Measurements from ENCODE around the gene ERGIC2. TPM values are rescaled to one million over a fixed set of nuclear protein-coding genes. Genes with fewer than 3 reads are reported as not detected.
A peak's percentile ranks its signal among the peaks of the same experiment; 100 is the strongest.

ERGIC2 gene
- total and polyA plus RNA-seq, 11 donors, result 45.5 to 134 (median 84.8) TPM

GRCh38 chr12:29316752-29317151 is 64.2 kb downstream of the ERGIC2 start:
- Histone ChIP-seq H3K27me3 (no peaks in the 10 kb centered on the region), H3K4me3 (peak overlapping the region in 8 of 12 donors; percentile 4 to 42 (median 31)), H3K36me3 (peaks cover 0 to 12% (median 2%) of the 10 kb centered on the region in 9 donors), H3K9me3 (no peaks in the 10 kb centered on the region), H3K27ac (peak overlapping the region; percentile 58 to 83 (median 72)), H3K4me1 (peaks cover 0 to 32% (median 9%) of the 10 kb centered on the region in 12 donors)
- ATAC-seq (peak; percentile 56 to 78 (median 74)), DNase-seq (peak; percentile 41 to 81 (median 65))
- 18 to 32% (median 22%) methylated on average over 4 of the region's 4 CpGs for WGBS, 4 donors
- intact Hi-C loops (cut with DNase I), result loop anchor here in 9 of 10 donors (2.0 to 10.0 kb wide), 4 partner anchors 162 to 244 kb away; no protein-coding TSS in a partner anchor
- TF ChIP-seq POLR2A (IDR thresholded peaks at IDR 0.05), result no peak
- TF ChIP-seq, protein P1, sequence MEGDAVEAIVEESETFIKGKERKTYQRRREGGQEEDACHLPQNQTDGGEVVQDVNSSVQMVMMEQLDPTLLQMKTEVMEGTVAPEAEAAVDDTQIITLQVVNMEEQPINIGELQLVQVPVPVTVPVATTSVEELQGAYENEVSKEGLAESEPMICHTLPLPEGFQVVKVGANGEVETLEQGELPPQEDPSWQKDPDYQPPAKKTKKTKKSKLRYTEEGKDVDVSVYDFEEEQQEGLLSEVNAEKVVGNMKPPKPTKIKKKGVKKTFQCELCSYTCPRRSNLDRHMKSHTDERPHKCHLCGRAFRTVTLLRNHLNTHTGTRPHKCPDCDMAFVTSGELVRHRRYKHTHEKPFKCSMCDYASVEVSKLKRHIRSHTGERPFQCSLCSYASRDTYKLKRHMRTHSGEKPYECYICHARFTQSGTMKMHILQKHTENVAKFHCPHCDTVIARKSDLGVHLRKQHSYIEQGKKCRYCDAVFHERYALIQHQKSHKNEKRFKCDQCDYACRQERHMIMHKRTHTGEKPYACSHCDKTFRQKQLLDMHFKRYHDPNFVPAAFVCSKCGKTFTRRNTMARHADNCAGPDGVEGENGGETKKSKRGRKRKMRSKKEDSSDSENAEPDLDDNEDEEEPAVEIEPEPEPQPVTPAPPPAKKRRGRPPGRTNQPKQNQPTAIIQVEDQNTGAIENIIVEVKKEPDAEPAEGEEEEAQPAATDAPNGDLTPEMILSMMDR (IDR thresholded peaks at IDR 0.05), result no peak

DNA sequence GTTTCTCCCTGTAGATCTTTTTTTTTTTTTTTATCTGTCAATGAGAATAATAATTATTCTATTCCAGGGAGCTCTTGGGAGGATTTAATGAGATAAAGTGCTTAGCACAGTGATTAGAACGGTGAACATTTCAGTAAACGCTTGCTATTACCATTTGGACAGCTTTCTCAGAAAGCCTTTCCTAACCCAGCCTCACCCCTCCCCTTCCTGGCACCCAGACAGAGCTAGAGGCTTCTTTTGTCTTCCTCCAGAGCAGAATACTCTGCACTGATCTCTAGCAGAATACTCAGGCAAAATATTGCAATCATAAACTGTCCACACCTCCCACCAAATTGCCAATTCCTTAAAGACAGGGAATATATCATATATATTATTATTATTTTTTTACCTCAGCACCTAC is 66.6 kb downstream of the ERGIC2 start:
- Histone ChIP-seq H3K9me3 (no peaks in the 10 kb centered on the region), H3K4me1 (peaks cover 0 to 28% (median 8%) of the 10 kb centered on the region in 12 donors), H3K27me3 (no peaks in the 10 kb centered on the region), H3K36me3 (peaks cover 0 to 6% (median 0%) of the 10 kb centered on the region in 9 donors), H3K4me3 (no peak overlapping the region), H3K27ac (peak overlapping the region in 8 of 12 donors; percentile 2 to 83 (median 54))
- TF ChIP-seq, protein P1 (IDR thresholded peaks at IDR 0.05), result no peak
- no peak for TF ChIP-seq POLR2A (IDR thresholded peaks at IDR 0.05)
- intact Hi-C loops (cut with DNase I), result loop anchor here in 1 of 10 donors (10.0 kb wide), 1 partner anchor 160 kb away; no protein-coding TSS in a partner anchor
- DNase-seq (no peak), ATAC-seq (no peak)
- 3 to 10% (median 7%) methylated on average over 2 of the region's 2 CpGs for WGBS, 4 donors

DNA sequence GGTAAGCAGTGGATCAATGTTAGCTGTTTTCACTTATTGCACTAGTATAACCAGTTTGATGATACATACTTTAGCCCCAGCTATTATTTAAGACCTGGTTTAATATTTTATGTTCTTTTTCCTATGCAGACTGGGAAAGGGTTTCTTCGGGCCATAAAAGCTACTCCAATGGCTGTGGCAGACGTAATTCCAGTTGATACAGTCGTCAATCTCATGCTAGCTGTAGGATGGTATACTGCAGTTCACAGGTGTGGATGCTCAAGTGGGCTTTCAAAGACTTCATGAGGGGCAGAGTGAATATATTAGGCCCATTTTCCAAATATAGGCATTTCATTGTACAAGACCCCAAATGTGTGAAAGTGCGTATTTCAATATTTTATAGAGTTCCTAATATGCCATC is 70.1 kb downstream of the ERGIC2 start:
- ATAC-seq (no peak), DNase-seq (no peak)
- intact Hi-C loops (cut with DNase I), result loop anchor here in 1 of 10 donors (10.0 kb wide), 1 partner anchor 156 kb away; no protein-coding TSS in a partner anchor
- Histone ChIP-seq H3K9me3 (no peaks in the 10 kb centered on the region), H3K27me3 (no peaks in the 10 kb centered on the region), H3K4me3 (no peak overlapping the region), H3K27ac (no peak overlapping the region), H3K4me1 (peaks cover 0 to 17% (median 0%) of the 10 kb centered on the region in 12 donors), H3K36me3 (peaks cover 0 to 11% (median 0%) of the 10 kb centered on the region in 9 donors)
- TF ChIP-seq, protein P1 (IDR thresholded peaks at IDR 0.05), result no peak
- no peak for TF ChIP-seq POLR2A (IDR thresholded peaks at IDR 0.05)
- WGBS, 4 donors, result 94 to 98% (median 97%) methylated on average over 4 of the region's 4 CpGs

GRCh38 chr12:29309320-29309902 is 71.6 kb downstream of the ERGIC2 start:
- Histone ChIP-seq H3K4me1 (peaks cover 0 to 6% (median 0%) of the 10 kb centered on the region in 12 donors), H3K4me3 (no peak overlapping the region), H3K36me3 (peaks cover 0 to 11% (median 0%) of the 10 kb centered on the region in 9 donors), H3K27ac (no peak overlapping the region), H3K27me3 (no peaks in the 10 kb centered on the region), H3K9me3 (no peaks in the 10 kb centered on the region)
- intact Hi-C loops (cut with DNase I), result no loop called here
- TF ChIP-seq POLR2A (IDR thresholded peaks at IDR 0.05), result no peak
- TF ChIP-seq, protein P1 (IDR thresholded peaks at IDR 0.05), result peak in 10 of 12 donors; percentile 13 to 51 (median 35)
- WGBS, 4 donors, result 61 to 91% (median 86%) methylated on average over 4 of the region's 4 CpGs
- DNase-seq, result no peak
- no peak for ATAC-seq

Data from heart left ventricle (tissue), 16 donors.